ENCODE results near the gene SERPINE3.

SERPINE3 gene

GRCh38 chr13:51364404-51365008, 25.0 kb downstream of the SERPINE3 start:
- no peak for DNase-seq

- DNase-seq: no peak
Observed at GRCh38 chr13:51370116-51370515, 30.6 kb downstream of the SERPINE3 start.

GRCh38 chr13:51370811-51371210, 31.3 kb downstream of the SERPINE3 start:
- no peak for DNase-seq

- no peak for DNase-seq
Observed at GRCh38 chr13:51371768-51372399, 32.4 kb downstream of the SERPINE3 start.

- DNase-seq: peak; percentile 64
Observed at GRCh38 chr13:51373451-51373850, 34.0 kb downstream of the SERPINE3 start.

- peak; percentile 24 for DNase-seq
Observed at GRCh38 chr13:51380269-51380668, 40.8 kb downstream of the SERPINE3 start.

GRCh38 chr13:51385114-51385513, 45.6 kb downstream of the SERPINE3 start:
- DNase-seq: no peak

- DNase-seq: no peak
Observed at GRCh38 chr13:51394724-51395123, 55.2 kb downstream of the SERPINE3 start.

- DNase-seq: no peak
Observed at GRCh38 chr13:51396352-51396751, 56.9 kb downstream of the SERPINE3 start.

- DNase-seq: peak; percentile 18
Observed at GRCh38 chr13:51397262-51397941, 57.9 kb downstream of the SERPINE3 start.

GRCh38 chr13:51405176-51405575, 65.7 kb downstream of the SERPINE3 start:
- DNase-seq: no peak

- no peak for DNase-seq
Observed at GRCh38 chr13:51412431-51412830, 72.9 kb downstream of the SERPINE3 start.

Measured in NCI-H82 (cell line).